NCI-H2029 treated with DMSO at 0.1 percent for 48 hours (cell line): ENCODE measurements around the gene SFSWAP.

Experiments
- DNase-seq: peaks from one replicate; lab custom pipeline; 2025; lab: John Stamatoyannopoulos, UW

The SFSWAP gene

GRCh38 chr12:131836193-131836592, 125.3 kb downstream of the SFSWAP start:
- no peak for DNase-seq

DNA sequence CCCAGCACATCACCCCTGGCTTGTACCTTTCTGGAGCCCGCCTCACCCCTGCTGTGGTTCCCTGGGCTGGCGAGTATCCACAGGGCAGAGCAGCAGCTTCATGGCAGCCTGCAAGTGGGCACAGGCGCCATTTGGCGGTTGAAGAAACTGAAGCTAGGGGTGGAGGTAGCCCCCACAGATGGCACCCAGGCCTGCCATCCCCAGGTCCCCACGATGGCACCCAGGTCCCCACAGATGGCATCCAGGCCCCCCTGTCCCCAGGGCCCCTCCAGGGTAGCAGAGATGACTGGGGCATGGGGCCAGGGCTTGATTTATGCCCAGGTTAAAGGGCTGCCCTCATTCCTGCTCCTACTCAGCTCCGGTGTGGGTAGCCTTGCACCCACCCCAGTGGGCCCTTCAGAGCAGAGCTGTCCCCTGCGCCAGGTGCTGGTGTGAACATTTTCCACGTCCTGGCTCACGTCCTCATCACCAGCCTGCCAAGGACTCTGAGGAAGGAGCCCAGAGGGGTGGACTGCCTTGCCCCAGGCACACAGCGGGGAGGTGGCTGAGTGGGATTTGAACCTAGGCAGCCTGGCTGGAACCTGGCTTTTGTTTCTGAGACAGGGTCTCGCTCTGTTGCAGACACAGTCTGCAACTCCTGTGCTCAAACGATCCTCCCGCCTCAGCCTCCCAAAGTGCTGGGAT, 126.0 kb downstream of the SFSWAP start:
- DNase-seq, result no peak

DNA sequence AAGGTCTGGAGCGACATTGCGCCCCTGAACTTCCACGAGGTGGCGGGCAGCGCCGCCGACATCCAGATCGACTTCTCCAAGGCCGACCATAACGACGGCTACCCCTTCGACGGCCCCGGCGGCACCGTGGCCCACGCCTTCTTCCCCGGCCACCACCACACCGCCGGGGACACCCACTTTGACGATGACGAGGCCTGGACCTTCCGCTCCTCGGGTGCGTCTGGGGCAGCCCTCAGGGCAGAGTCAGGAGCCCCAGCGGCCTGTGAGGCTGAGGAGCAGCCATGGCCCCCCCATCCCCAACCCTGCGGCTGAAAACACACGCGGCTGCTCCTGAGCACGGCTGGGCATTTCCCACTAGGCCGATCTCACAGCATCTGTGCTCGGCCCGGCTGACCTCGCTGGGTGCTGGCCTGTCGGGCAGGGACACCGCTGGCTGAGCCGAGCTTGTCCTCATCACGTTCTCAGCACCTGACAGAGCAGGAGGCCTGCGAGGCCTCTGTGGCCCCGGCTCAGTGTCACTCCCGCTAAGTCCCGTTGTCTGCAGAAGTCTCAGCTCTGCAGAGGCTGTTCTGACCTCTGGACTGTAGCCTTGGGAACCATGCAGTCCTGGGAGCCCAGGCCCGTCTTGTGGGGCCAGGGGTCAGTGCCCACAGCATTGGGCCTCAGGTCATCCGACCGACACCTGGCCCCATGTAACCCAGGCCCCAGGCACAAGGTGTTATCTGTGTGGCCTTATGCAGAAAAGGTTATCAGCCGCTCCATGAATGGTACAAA, 129.9 kb downstream of the SFSWAP start:
- no peak for DNase-seq

GRCh38 chr12:131841547-131841946, 130.7 kb downstream of the SFSWAP start:
- no peak for DNase-seq

DNA sequence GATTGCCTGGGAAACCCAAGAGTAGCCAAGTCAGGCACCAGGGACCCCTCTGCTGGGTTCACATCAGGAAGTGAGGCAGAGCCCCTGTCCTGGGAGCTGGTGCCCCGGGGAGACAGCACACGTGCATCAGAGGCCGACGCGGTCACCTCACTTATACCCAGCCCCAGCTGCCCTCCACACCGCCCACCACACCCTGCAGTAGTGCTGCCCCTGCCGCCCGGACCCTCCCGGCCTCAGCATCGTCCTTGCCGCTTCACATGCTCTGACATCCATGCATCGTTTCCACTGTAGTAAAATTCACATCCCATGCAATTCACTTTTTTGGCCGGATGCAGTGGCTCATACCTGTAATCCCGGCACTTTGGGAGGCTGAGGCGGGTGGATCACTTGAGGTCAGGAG, 131.3 kb downstream of the SFSWAP start:
- no peak for DNase-seq

DNA sequence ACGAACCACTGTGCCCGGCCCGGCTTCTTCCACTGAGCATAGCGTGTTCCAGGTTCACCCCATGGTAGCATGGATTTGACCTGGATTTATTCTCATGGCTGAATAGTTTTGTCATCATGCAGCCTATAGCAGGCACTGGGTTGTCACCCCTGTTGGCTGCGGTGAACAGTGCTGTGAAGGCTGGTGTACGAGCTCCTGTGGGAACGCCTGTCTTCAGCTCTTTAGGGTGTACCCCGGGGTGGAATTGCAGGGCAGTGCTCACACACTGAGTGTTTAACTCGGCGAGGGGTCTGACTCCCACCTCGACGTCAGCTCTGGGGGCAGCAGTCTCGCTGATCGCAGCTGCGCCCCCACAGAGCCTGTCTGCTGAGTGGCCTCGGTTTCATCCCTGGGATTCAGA, 132.6 kb downstream of the SFSWAP start:
- DNase-seq, result no peak

GRCh38 chr12:131844140-131844539, 133.2 kb downstream of the SFSWAP start:
- no peak for DNase-seq

- no peak for DNase-seq
Measured at GRCh38 chr12:131844656-131845055, 133.8 kb downstream of the SFSWAP start.

DNA sequence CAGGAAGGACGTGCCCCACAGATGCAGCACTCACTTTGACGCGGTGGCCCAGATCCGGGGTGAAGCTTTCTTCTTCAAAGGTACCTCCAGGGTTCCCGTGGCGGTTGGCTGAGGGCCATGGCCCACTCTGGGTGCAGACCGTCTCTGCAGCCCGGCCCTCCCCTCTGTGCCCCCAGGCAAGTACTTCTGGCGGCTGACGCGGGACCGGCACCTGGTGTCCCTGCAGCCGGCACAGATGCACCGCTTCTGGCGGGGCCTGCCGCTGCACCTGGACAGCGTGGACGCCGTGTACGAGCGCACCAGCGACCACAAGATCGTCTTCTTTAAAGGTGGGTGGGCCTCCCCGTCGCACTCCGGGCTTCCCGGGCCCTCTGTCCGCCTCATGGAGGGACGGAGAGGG, 134.2 kb downstream of the SFSWAP start:
- DNase-seq, result no peak

DNA sequence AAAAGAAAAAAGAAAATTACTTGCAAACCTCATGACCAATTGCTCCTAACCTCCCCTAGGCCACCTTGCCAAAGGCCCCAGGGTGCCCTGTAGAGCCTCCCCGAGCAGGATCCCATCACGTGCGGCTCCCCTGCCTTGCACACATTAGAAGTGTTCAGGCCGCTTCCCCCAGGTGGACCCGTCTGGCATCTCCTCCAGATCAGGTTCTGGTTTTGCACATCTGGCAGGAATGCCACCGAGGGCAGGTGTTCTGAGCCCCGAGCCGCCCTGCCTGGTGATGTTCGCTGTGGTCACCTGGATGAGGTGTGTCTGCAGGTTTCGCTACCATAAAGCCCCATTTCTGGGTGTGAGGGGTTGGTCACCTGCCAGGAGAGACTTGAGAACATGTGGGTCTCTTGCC, 136.6 kb downstream of the SFSWAP start:
- no peak for DNase-seq

- no peak for DNase-seq
Measured at GRCh38 chr12:131848753-131849152, 137.9 kb downstream of the SFSWAP start.
